SW 1271 (cell line): Measurements from ENCODE around the gene MAPKAPK3.

Source experiments
- DNase-seq, 2 experiments: peaks; one replicate each; lab custom pipeline; 2025; lab: John Stamatoyannopoulos, UW

Gene MAPKAPK3

GRCh38 chr3:50587806-50588758 lies 28.9 kb upstream of the MAPKAPK3 start:
- DNase-seq: no peak

- DNase-seq: no peak
Measured at GRCh38 chr3:50588759-50589433, 28.1 kb upstream of the MAPKAPK3 start.

- DNase-seq: no peak
Measured at GRCh38 chr3:50591196-50591741, 25.7 kb upstream of the MAPKAPK3 start.

- no peak for DNase-seq
Measured at GRCh38 chr3:50592568-50592967, 24.4 kb upstream of the MAPKAPK3 start.

GRCh38 chr3:50594253-50594785 lies 22.6 kb upstream of the MAPKAPK3 start:
- DNase-seq: no peak

GRCh38 chr3:50599115-50599715 lies 17.7 kb upstream of the MAPKAPK3 start:
- no peak for DNase-seq

- no peak for DNase-seq
Measured at GRCh38 chr3:50599716-50600118, 17.2 kb upstream of the MAPKAPK3 start.

- no peak for DNase-seq
Measured at GRCh38 chr3:50600141-50600753, 16.7 kb upstream of the MAPKAPK3 start.

- DNase-seq: no peak
Measured at GRCh38 chr3:50600841-50601591, 15.9 kb upstream of the MAPKAPK3 start.

- DNase-seq: no peak
Measured at GRCh38 chr3:50602595-50603191, 14.3 kb upstream of the MAPKAPK3 start.

GRCh38 chr3:50603261-50604109 lies 13.5 kb upstream of the MAPKAPK3 start:
- no peak for DNase-seq

GRCh38 chr3:50604110-50604621 lies 12.8 kb upstream of the MAPKAPK3 start:
- DNase-seq: no peak

GRCh38 chr3:50604628-50605588 lies 12.0 kb upstream of the MAPKAPK3 start:
- DNase-seq: no peak

GRCh38 chr3:50605901-50606326 lies 11.0 kb upstream of the MAPKAPK3 start:
- DNase-seq: no peak

GRCh38 chr3:50606596-50606995 lies 10.4 kb upstream of the MAPKAPK3 start:
- no peak for DNase-seq

GRCh38 chr3:50607271-50608091 lies 9.5 kb upstream of the MAPKAPK3 start:
- DNase-seq: no peak

GRCh38 chr3:50608278-50608677 lies 8.7 kb upstream of the MAPKAPK3 start:
- DNase-seq: no peak
